Prostate gland (tissue), 2 donors: ENCODE data around the gene TEC. TPM values are rescaled to one million over a fixed set of nuclear protein-coding genes. Genes with fewer than 3 reads are reported as not detected.

Source experiments
- DNase-seq: peaks from one replicate; pipeline ENCODE4 v3.0.0-alpha.2; 2019; ENCODE audit warnings: low spot score
- H3K27ac ChIP-seq, 2 donors: fragments of 200-600 bp; sonication (generic); 2 replicates each; pipeline ENCODE4 v1.5.1; 2017 to 2019
- H3K27me3 ChIP-seq: fragments of 200-600 bp; sonication (generic); replicated peaks from 2 replicates; pipeline ENCODE4 v1.5.1; 2019; ENCODE audit not compliant: insufficient read depth
- H3K36me3 ChIP-seq, 2 donors: fragments of 200-600 bp; sonication (generic); 1 replicate in 1 of 2; 2 replicates in 1 of 2; pipeline versions ENCODE4 v1.5.1 to v1.8.1; 2017 to 2019
- H3K4me1 ChIP-seq: fragments of 200-600 bp; sonication (generic); replicated peaks from 2 replicates; pipeline ENCODE4 v1.5.1; 2019
- H3K4me3 ChIP-seq, 2 donors: fragments of 200-600 bp; sonication (generic); 2 replicates each; pipeline ENCODE4 v1.5.1; 2017 to 2019
- H3K9me3 ChIP-seq: fragments of 200-600 bp; sonication (generic); 2 replicates; pipeline ENCODE4 v1.5.1; 2017
- CTCF ChIP-seq, 4 experiments: fragments of 200-600 bp in 2 of 4; fragments of 450-650 bp in 2 of 4; sonication (generic) in 2 of 4; IDR thresholded peaks; 1 replicate in 3 of 4; 2 replicates in 1 of 4; pipeline ENCODE4 v1.5.1; 2016 to 2019; ENCODE audit warnings: antibody characterized with exemption in 4 of 4, mild to moderate bottlenecking in 2 of 4, moderate library complexity in 2 of 4
- POLR2A ChIP-seq: fragments of 450-650 bp; IDR thresholded peaks from one replicate; pipeline ENCODE4 v1.6.1; 2016; ENCODE audit warnings: antibody characterized with exemption, mild to moderate bottlenecking
- POLR2AphosphoS5 ChIP-seq: sonication (generic); formaldehyde crosslinking; IDR thresholded peaks from one replicate; pipeline ENCODE4 v1.6.1; 2017; ENCODE audit warnings: antibody characterized with exemption
- WGBS: methylation state at CpG from one replicate; pipeline ENCODE4 v1.1.5; 2018; 5-methylcytosine and 5-hydroxymethylcytosine counted together
- intact Hi-C: fragments of 100-400 bp; cut with DNase I; formaldehyde crosslinking; loops from one replicate; pipeline ENCODE4 v1.14.2; 2022
- total RNA-seq, 2 donors: library from RNA; depleted of rRNA; stranded (reverse); fragments of >200 nt; gene quantifications; one replicate each; pipeline ENCODE4 v1.1.0, GENCODE V29; 2016

The TEC gene
- total RNA-seq, 2 donors from 2014 or later, result 0.96 to 6.4 TPM

GRCh38 chr4:48261281-48261680 is 8.4 kb downstream of the TEC start:
- TF ChIP-seq CTCF (IDR thresholded peaks at IDR 0.05), result no peak
- TF ChIP-seq POLR2AphosphoS5, result no peak
- no peak for TF ChIP-seq POLR2A
- no peaks in the 10 kb centered on the region for H3K9me3 ChIP-seq
- H3K27ac ChIP-seq, result no peak overlapping the region
- no peak for DNase-seq
- no peaks in the 10 kb centered on the region for H3K27me3 ChIP-seq
- no peaks in the 10 kb centered on the region for H3K4me1 ChIP-seq
- 45% methylated on average over 1 of the region's 1 CpG for WGBS
- intact Hi-C loops, result no loop called here
- no peaks in the 10 kb centered on the region for H3K36me3 ChIP-seq
- no peak overlapping the region for H3K4me3 ChIP-seq

- intact Hi-C loops, result no loop called here
- H3K4me3 ChIP-seq, result no peak overlapping the region
- no peaks in the 10 kb centered on the region for H3K36me3 ChIP-seq
- TF ChIP-seq CTCF (IDR thresholded peaks at IDR 0.05) (no peak), POLR2A (no peak), POLR2AphosphoS5 (no peak)
- H3K9me3 ChIP-seq, result no peaks in the 10 kb centered on the region
- no peaks in the 10 kb centered on the region for H3K27me3 ChIP-seq
- DNase-seq, result no peak
- WGBS, result 97% methylated on average over 1 of the region's 1 CpG
- no peak overlapping the region for H3K27ac ChIP-seq
- no peaks in the 10 kb centered on the region for H3K4me1 ChIP-seq
These were observed 9.9 kb downstream of the TEC start for GRCh38 chr4:48259748-48260147.

DNA sequence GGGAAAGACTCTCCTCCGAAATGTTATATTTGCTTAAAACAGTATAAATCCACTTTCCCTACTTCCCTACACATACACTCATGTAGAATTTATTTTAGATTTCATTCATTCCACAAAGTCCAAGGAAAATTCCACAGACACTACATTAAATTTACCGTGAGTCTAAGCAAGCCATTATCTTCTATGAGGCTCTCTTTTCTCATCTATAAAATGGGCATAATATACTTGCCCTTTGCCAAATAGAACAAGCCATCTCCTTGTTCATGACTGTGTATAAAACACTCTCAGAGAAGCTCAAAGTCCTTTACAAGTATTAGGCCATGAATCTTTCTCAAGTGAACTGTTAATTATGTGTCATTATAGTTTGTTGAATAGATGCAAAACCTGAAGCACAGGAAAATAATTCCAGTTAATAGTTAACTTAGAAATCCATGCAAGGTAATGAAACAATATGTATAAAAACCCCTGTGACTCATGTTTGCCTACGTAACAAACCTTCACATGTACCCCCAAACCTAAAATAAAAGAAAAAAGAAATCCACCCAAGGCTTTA is 10.7 kb downstream of the TEC start:
- no peak for DNase-seq
- 91% methylated on average over 3 of the region's 3 CpGs for WGBS
- Histone ChIP-seq H3K4me1 (no peaks in the 10 kb centered on the region), H3K36me3 (no peaks in the 10 kb centered on the region), H3K9me3 (no peaks in the 10 kb centered on the region), H3K27ac (no peak overlapping the region), H3K4me3 (no peak overlapping the region), H3K27me3 (no peaks in the 10 kb centered on the region)
- TF ChIP-seq POLR2A (no peak), CTCF (IDR thresholded peaks at IDR 0.05) (no peak), POLR2AphosphoS5 (no peak)
- intact Hi-C loops, result no loop called here

DNA sequence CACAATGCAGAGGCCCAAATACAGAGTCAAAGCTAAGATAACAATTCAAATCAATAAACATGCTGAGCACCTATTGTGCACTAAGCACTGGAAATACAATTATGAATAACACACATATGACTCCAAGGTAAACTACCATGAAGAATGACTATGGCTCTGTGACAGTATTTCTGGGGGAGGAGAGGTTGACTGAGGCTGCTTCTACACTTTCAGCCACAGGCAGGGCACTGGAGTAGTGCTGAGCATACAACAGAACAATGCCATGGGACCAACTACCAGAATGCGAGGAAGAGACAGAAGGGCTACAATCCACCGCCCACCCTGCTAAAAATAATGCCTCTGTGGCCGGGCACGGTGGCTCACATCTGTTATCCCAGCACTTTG is 13.7 kb downstream of the TEC start:
- no peak overlapping the region for H3K27ac ChIP-seq
- TF ChIP-seq POLR2A (no peak), CTCF (IDR thresholded peaks at IDR 0.05) (no peak), POLR2AphosphoS5 (no peak)
- no peaks in the 10 kb centered on the region for H3K36me3 ChIP-seq
- WGBS, result 100% methylated on average over 4 of the region's 4 CpGs
- no peaks in the 10 kb centered on the region for H3K9me3 ChIP-seq
- intact Hi-C loops, result no loop called here
- no peaks in the 10 kb centered on the region for H3K4me1 ChIP-seq
- no peak for DNase-seq
- H3K4me3 ChIP-seq, result no peak overlapping the region
- H3K27me3 ChIP-seq, result no peaks in the 10 kb centered on the region

- H3K27ac ChIP-seq, result no peak overlapping the region
- no peaks in the 10 kb centered on the region for H3K27me3 ChIP-seq
- no peak overlapping the region for H3K4me3 ChIP-seq
- no peak for TF ChIP-seq POLR2AphosphoS5
- TF ChIP-seq POLR2A, result no peak
- TF ChIP-seq CTCF (IDR thresholded peaks at IDR 0.05), result no peak
- H3K4me1 ChIP-seq, result no peaks in the 10 kb centered on the region
- no peaks in the 10 kb centered on the region for H3K36me3 ChIP-seq
- intact Hi-C loops, result no loop called here
- no peaks in the 10 kb centered on the region for H3K9me3 ChIP-seq
- no peak for DNase-seq
- 74% methylated on average over 6 of the region's 6 CpGs for WGBS
These were observed 14.3 kb downstream of the TEC start for GRCh38 chr4:48255072-48255958.
